GM19324 (cell line): ENCODE measurements around the gene LRRIQ3.
A peak's percentile ranks its signal among the peaks of the same experiment; 100 is the strongest.
"Not testable (repeated sequence)": the region's sequence is repeated elsewhere in the genome, so short reads cannot be mapped to it uniquely, and the experiment has no call there.

Experiments
- ATAC-seq: cut with Tn5 transposase; IDR thresholded peaks from one replicate; pipeline ENCODE4 v1.9.1; 2021; ENCODE audit warnings: mild to moderate bottlenecking, moderate library complexity; ENCODE audit not compliant: unreplicated experiment, low FRiP score

LRRIQ3 gene

DNA sequence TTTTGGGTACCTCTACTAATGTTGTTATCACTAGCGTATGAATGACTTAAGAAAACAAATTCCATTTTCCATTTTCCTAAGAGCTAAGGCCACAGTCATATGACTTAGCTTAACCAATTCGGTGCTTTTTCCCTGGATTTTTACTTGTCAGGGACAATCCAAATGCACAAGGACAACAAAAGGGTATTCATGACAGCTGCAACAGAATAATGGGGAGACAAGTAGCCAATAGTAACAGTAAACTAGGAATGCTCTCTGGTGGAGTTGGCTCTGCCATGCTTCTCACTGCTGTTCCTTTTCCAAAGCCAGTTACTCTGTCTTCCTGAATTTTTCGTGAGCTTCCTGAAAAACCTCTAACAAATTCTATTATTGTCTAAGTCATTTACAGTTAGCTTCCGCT lies 52.9 kb downstream of the LRRIQ3 start:
- no peak for ATAC-seq

DNA sequence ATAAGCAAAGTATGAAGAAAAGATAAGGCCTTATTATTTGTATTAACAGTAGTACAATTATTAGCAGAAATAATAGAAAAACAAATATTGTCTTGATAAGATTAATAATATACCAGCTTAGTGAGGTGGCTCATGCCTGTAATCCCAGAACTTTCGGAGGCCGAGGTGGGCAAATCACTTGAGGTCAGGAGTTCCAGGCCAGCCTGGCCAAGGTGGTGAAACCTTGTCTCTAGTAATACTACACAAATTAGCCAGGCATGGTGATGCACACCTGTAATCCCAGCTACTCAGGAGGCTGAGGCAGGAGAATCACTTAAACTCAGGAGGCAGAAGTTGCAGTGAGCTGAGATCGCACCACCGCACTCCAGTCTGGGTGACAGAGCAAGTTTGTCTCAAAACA lies 80.6 kb downstream of the LRRIQ3 start:
- not testable (repeated sequence) for ATAC-seq

DNA sequence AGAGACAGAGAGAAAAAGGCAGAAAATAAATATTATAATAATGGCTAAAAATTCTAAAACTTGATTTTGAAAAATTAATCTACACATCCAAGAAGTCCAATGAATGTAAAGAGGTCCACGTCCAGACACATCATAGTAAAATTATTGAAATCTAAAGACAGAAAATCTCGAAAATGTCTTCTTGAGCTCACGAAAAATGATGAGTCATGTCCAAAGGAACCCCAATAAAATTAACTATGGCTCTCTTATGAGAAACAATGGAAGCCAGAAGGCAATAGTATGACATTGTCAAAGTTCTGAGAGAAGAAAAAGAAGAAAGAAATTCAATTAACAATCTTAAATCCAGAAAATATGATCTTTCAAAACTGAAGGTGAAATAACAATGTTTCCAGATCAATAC lies 84.6 kb downstream of the LRRIQ3 start:
- no peak for ATAC-seq

DNA sequence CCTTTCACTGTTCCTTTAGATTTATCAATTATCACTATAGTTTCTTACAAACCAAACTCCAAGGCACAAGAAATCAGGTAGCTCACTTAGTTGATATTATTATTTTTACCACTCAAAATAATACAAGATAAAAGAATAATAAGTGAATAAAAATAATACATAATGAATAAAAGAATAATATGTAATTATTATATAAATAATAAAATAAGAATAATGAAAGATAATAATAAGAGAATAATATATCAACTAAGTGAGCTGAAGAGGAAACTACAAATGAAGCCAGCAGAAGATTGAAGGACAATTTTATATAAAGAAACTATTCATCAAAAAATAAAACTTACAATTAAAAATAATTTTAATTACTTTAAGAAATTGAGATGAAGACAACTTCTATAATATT lies 90.6 kb downstream of the LRRIQ3 start:
- ATAC-seq, result no peak

DNA sequence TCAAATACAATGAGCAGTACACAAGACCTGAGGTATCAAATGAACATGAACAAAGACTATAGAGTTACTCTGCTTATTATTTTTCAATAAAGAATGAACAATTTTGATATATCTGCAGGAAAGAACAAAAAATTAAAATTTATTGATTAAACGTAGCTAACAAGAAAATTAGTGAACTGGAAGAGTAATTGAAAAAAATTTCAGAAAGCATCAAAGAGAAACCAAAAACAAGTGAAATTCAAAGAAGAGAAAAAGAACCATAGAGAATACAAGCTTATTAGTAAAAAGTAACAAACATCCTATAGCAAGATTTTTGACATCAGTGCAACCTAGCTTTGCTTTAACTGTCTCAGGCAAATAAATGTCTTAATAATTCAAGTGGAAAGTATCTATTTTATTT lies 106.6 kb downstream of the LRRIQ3 start:
- no peak for ATAC-seq

DNA sequence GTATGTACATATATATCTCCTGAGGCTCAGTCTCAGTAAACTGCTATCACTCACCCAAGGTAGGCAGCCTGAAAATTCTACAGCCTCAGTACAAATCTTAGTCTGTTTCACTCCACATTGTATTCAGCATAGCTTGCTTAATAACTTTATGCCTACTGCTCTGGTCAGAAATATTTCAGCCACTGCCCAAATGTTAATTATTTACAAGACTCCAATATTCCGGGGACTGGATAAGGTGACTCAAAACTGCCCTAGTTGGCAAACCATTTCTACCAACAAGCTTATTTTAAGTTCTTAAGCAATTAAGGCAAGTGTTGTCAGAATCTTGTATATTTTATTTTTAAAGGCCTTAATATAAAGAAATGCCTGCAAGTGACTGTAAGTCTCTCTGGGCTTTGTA lies 114.8 kb downstream of the LRRIQ3 start:
- no peak for ATAC-seq

DNA sequence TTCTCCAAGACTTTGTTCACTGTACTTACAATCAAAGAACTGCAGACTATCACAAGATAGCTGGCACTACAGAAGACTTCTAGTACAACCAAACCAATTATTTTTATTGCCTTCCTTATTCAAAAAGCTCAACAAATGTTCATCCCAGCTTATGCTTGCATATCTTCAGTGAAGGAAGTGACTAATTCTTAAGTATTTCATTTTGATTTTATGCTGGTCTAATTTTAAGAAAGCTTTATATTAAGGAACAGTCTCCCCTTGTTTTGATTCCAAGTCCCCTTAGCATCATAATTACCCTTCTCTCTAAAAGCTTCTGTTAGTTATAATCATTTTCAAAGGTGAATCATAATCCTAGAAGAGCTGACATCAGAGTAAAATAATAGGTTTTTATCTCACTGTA lies 132.9 kb downstream of the LRRIQ3 start:
- no peak for ATAC-seq

DNA sequence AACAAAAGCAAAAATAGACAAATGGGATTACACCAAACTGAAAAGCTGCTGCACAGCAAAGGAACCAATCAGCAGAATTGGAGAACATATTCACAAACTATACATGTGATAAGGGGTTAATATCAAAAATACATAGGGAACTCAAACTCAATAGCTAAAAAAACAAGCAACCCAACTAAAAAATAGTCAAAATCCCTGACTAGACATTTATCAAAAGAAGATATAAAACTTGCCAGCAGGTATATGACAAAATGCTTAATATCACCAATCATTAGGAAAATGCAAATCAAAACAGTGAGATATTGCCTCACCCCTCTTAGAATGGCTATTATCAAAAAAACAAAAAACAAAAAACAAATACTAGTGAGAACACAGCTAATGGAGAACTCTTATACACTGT lies 140.3 kb downstream of the LRRIQ3 start:
- no peak for ATAC-seq

DNA sequence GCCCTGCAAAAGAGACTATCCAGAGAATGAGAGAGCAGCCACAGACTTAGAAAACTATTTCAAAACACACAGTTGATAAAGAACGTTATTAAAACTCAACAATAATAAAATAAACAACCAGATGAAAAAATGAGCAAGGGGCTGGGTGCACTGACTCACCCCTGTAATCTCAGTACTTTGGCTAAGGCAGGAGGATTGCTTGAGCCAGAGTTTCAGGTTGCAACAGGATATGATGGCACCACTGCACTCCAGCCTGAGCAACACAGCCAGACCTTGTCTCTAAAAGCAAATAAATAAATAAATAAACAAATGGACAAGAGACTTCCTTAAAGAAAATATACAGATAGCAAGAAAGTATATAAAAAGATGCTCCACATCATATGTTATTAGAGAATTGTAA lies 144.6 kb downstream of the LRRIQ3 start:
- no peak for ATAC-seq

DNA sequence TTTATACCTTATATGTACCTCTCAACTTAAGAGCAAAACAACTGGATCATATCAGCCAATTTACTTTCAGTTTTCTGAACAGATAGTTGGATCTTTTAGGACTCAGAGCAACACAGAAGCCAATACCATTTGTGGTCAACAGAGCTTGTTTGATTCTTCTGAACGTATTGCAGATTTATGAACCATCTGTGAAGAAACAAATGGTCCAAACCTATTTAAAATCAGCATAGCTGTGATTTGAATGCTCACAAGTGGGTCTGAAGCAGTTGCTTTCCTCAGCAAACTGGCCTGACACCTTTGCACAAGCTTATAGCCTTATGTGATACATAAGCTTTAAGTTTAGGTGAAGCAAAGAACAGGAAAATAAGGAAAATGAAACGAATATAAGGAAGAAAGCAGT lies 147.6 kb downstream of the LRRIQ3 start:
- ATAC-seq, result no peak

DNA sequence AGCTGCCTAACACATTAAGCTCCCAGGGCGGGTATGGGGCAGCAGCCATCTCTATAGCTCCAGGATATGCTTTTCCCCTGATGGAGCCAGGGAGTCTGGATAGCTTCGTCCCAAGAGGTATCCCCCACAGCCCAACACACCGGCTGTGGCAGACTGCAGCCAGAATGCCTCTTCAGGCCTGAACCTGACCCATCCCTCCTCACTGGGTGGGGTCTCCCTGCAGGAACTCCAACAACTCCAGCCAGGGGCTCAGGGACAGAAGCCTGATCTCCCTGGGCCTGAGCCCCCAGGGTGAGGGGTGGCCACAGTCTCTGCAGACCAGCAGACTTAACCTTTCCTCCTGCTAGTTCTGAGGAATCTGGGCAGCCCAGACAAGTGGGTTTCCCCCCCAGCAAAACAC lies 159.9 kb downstream of the LRRIQ3 start:
- ATAC-seq, result no peak

DNA sequence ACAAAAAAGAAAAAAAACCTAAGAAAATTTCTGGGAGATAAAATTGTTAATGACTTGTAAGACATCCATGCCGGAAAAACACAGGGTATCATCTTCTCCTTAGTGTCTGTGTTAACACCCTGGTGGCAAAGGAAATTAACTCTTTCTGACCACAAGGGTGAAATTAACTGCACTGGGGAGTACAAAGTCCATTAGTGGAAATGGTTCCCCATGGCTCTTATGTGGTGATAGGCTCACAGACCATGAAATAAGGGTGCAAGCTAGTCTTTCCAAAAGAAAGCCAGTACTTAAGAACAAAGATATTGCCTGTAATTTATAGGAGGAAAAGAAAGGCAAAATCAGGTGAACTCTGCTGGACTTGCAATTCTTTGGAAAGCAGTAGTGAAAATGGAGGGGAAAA lies 185.4 kb downstream of the LRRIQ3 start:
- no peak for ATAC-seq

DNA sequence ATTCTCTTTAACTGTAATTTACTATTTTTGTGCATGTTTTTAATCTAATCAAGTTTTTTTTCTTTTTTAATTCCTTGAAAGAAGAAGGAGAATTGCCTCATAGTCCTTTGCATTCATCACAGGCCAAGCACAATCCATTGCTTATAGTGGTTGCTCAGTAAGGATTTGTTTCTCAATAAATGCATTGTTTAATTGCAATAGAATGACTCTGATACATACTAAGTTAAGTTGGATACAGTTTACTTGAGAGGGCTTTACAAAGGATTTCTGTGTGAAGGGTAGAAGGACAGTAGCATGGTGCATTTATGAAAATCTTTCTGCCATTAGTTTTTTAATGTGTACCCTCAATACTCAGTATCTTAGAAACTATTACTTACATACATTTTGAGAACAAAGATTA lies 186.2 kb downstream of the LRRIQ3 start:
- no peak for ATAC-seq

DNA sequence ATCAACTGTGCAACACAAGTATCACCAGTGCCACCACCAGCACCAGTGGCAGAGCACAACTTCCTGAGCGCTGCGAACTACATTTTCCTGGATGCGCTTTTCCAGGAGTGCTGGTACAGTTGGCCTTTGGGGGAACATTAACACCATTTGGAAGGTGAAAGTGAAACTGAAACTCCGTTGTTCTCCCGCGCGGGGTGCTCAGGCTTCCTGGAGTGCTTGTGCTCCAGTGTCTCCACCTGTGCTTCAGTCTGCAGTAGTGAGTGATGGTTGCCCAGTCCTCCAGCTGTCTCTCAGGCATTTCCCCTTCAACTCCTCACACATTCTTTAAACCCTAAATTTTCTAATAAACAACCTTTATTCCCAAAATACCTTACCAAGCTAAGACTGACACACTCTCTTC lies 187.8 kb downstream of the LRRIQ3 start:
- no peak for ATAC-seq

DNA sequence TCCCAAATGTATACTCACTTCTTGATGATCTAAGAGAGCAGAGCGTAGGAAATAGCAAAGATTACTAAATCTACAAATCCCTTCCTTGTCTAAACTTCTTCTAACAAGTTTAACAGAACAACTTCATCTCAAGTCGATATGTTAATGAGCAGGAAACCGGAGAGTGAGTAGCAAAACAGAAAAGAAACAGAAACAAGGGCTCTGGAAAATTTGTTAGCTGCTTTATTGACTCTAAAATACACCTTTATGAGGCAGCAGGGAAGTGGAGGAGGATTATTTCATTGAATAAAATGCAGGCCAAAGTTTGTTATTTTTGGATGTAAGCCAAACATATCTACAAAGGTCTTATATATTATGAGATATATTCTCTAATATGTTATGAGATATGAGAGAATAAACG lies 192.4 kb downstream of the LRRIQ3 start:
- peak; percentile 70 for ATAC-seq

DNA sequence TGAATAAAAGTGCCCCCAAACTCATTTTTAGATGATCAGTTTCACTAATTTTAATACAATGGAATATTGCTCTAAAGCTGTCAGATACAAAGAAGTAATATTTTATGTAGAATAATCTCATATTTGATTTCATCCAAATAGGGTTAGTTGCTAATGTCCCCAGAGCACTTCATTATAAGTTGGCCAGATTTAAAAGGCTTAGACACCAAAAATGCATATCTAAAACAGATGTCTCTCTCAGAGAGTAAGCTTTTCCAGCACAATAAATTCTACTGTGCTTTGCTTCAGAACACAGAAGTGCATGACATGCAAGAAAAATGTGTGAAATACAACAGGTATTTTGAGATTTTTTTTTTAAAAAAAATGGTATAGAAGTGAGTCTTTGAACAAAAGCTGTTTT lies 194.2 kb downstream of the LRRIQ3 start:
- no peak for ATAC-seq

DNA sequence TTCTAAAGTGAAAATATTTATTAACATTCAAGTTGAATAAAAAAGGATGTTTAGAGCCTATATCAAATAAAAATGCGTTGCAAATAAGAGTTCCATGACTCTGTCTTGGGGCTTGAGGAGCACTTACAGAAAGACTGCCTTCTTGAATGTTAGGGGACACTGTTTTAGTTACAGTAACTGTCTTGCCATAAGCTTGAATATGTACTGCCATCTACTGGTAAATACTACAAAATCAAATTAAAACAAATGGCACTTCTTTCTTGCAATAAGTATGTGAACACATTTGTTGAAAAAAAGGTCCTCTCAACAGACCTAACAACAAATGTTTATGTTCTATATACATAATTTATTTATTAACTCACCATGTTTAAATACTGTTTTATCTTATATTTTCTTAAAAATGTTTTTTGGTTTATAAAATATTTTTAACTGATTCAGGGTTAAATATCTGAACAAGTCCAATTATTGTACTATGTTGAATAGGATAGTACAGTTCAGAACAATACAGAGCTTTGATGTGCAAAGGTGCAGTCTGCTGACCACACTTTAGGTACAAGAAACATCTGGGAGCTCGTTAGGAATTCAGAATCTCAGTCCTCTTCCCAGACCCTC lies 199.5 kb downstream of the LRRIQ3 start:
- peak; percentile 44 for ATAC-seq

DNA sequence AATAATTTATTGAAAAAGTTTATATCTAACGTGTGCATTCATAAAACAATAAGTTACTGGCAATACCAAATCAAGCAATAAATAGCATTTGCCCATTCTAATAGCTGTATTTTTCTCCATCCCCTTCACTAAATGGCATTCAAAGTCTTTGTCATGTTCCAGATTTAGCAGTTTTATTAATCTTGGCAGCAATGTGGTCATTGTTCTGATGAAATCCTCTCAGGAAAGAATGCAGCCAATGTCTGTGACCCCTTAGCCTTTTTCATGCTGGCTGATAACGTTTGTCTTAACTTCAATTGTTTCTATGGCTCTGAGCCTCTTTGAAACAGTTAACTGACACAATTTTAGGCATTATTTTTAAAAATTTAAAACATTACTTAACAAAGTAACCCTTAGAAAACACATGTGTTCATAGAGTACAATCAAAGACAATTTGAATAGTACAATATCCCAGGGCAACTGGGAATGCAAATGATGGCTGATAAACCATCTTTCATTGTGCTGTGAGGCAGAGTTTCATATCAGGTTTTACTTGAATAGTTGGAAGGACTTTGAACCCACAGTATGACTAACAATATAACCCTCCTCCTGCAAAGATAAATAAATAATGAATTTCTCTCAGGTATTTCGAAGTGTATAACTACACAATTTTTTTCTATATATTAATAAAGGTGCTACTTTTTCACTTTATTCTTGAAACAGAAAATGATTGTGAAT lies 217.5 kb downstream of the LRRIQ3 start:
- ATAC-seq, result peak; percentile 77

DNA sequence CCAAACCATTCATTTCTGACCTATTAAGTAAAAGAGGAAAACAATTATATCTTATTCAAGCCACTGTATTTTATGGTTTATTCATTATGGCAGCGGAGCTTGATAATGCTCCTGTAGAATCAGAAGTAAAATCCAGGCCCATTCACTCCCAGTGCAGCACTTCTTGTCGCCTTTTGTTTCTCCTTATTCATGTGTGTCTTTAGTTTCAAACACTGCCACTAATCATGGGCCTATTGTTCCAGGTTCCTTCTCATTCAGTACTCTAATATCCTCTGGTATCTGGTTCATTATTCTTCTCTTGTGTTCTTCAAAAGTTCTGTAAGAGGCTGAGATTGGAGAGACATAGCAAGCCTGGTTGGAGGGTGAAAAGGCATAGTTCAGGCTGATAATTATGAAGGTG lies 218.3 kb downstream of the LRRIQ3 start:
- no peak for ATAC-seq

DNA sequence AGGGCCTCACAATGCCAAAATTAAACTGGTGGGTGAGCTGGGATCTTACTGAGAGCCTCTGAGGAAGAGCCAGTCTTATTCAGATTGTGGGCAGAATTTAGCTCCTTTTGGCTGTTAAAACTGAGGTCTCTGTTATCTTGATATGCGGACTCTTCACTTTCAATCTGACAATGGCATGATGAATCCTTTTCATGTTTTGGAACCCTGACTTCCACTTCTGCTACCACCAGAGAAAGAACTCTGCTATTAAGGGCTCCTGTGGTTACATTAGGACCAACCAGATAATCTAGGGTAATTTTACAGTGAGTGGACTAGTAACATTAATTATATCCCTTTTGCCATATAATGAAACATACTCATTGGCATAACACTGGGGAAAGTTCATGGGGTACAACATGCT lies 219.0 kb downstream of the LRRIQ3 start:
- no peak for ATAC-seq
